ENCODE results near the gene SPOUT1.
A peak's percentile ranks its signal among the peaks of the same experiment; 100 is the strongest.

SPOUT1 gene

DNA sequence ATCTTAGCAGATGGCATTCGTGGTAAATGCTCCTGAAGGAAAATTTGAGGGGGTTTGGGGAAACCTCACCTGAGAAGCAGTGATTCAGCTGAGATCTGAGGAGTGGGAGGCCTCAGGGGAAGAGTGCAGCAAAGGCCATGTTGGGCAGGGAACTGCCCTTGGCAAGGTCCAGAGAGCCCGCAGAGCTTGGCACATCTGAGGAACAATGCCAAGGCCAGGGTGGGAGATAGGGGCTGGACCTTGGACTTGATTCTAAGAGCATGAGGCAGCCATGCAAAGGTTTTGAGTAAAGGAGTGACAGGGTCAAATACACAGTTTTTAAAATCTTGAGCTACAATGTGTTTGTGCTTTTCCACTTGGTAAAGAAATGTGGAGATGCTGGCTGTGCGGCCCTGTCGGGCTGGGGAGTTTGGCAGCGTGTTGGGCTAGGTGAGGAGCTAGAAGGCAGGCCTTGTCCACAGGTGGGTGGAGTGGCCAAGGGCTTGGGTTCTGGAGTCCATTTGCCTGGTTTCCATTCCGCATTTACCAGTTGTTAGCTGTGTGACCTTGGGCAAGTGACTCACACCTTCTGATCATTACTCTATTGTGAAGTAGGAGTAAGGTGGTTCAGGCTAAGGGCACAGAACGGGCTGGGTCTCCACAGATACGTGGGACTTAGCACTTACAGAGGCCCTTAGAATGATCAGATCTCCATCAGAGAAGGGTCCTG lies 36.5 kb downstream of the SPOUT1 start:
- DNase-seq (ENCODE audit: low read depth in 2 of 2): no peak
- H3K4me3 ChIP-seq (replicated peaks in 1 of 2; ENCODE audit: low read depth in 2 of 2, low read length in 2 of 2): no peak overlapping the region
- no peak for TF ChIP-seq CTCF (IDR thresholded peaks at IDR 0.05; ENCODE audit: low read depth, low read length)

GRCh38 chr9:128792134-128792533 lies 37.5 kb downstream of the SPOUT1 start:
- no peak for TF ChIP-seq CTCF (IDR thresholded peaks at IDR 0.05; ENCODE audit: low read depth, low read length)
- no peak for DNase-seq (ENCODE audit: low read depth in 2 of 2)
- H3K4me3 ChIP-seq (replicated peaks in 1 of 2; ENCODE audit: low read depth in 2 of 2, low read length in 2 of 2): no peak overlapping the region

- H3K4me3 ChIP-seq (replicated peaks in 1 of 2; ENCODE audit: low read depth in 2 of 2, low read length in 2 of 2): no peak overlapping the region
- TF ChIP-seq CTCF (IDR thresholded peaks at IDR 0.05; ENCODE audit: low read depth, low read length): no peak
- DNase-seq (ENCODE audit: low read depth in 2 of 2): no peak
These were observed 39.1 kb downstream of the SPOUT1 start for GRCh38 chr9:128790536-128790935.

GRCh38 chr9:128788445-128788844 lies 41.1 kb downstream of the SPOUT1 start:
- H3K4me3 ChIP-seq (replicated peaks in 1 of 2; ENCODE audit: low read depth in 2 of 2, low read length in 2 of 2): peak overlapping the region; percentile 100
- TF ChIP-seq CTCF (IDR thresholded peaks at IDR 0.05; ENCODE audit: low read depth, low read length): no peak
- no peak for DNase-seq (ENCODE audit: low read depth in 2 of 2)

GRCh38 chr9:128787659-128788058 lies 41.9 kb downstream of the SPOUT1 start:
- peak; percentile 11 to 20 for DNase-seq (ENCODE audit: low read depth in 2 of 2)
- H3K4me3 ChIP-seq (replicated peaks in 1 of 2; ENCODE audit: low read depth in 2 of 2, low read length in 2 of 2): peak overlapping the region; percentile 100
- no peak for TF ChIP-seq CTCF (IDR thresholded peaks at IDR 0.05; ENCODE audit: low read depth, low read length)

DNA sequence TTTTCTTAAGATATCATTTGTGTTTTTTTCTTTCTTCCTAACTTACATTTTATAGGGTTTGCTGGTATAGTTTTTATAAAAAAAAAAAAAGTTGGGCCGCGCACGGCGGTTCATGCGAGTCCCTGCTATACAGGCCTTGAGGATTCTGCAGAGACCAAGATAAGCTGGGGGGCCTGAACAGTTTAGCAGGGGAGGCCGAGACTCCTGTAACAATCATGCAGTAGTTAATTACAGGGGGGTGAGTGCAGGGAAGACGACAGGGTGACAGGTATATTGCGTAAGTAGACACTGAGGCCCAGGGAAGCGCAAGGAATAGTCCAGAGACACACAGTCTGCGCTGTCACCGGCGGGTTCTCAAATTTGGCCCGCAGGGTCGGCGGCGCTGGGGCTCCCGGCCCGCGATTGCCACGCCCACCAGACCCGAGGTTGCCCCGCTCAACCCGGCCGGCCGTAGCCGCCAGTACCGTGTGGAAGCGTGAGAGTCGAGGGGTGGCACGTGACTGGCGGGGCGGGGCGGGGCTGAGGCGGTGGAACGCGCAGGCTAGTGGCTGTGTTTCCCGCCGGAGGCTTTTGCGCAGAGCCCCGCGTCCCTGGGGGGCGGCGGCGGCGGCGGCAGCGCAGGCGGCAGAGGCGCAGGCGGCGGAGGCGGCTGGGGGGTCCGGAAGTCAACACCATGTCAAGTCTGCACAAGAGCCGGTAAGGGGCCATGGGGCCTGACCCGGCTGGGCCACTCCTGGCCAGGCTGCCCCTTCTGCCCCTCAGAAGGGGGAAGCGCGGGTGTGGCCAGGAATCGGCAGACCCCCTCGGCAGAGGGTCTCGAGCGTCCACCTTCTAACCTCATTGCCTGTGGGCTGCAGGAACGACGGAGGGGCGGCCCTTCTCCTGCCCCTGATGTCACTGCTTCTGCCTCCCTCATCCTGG lies 42.7 kb downstream of the SPOUT1 start, which contains the start of gene TBC1D13:
Gene TBC1D13 (plus strand): TSS at position 573 of the 921 bp plus-strand sequence. CDS start 101 bp downstream, at position 674.
- no peak for TF ChIP-seq CTCF (IDR thresholded peaks at IDR 0.05; ENCODE audit: low read depth, low read length)
- peak; percentile 81 to 89 for DNase-seq (ENCODE audit: low read depth in 2 of 2)
- H3K4me3 ChIP-seq (replicated peaks in 1 of 2; ENCODE audit: low read depth in 2 of 2, low read length in 2 of 2): peak within 1 kb of the TSS; percentile 100
